Activated T-cell treated with anti-CD3 and anti-CD28 coated beads for 1 hour (primary cell): ENCODE data around the gene SLC22A23.
"Not testable (repeated sequence)": the region's sequence is repeated elsewhere in the genome, so short reads cannot be mapped to it uniquely, and the experiment has no call there.

ENCODE experiments used
- DNase-seq: peaks from one replicate; pipeline ENCODE4 v3.0.0-alpha.2; 2020; ENCODE audit warnings: low read depth

The SLC22A23 gene

GRCh38 chr6:3403238-3404173, 53.3 kb downstream of the SLC22A23 start:
- no peak for DNase-seq

GRCh38 chr6:3402310-3403237, 54.3 kb downstream of the SLC22A23 start:
- DNase-seq = no peak

DNA sequence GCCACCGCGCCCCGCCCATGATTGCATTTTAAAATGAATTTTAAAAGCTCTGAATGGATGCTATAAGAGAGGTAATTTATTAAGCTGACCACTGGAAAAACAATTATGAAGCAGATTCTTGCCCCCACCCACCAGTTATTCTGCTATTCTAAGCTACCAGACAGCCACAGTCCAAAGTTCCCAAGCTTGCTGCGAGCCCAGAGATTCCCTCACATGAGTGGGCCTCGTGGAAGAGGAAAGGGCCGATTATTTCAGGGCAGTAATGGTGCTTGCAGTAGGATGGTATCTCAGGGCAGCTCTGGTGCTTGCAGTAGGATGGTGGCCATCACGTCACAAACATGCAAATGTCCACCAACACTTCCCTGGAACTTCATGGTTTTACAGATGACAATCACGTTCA, 56.7 kb downstream of the SLC22A23 start:
- DNase-seq = no peak

DNA sequence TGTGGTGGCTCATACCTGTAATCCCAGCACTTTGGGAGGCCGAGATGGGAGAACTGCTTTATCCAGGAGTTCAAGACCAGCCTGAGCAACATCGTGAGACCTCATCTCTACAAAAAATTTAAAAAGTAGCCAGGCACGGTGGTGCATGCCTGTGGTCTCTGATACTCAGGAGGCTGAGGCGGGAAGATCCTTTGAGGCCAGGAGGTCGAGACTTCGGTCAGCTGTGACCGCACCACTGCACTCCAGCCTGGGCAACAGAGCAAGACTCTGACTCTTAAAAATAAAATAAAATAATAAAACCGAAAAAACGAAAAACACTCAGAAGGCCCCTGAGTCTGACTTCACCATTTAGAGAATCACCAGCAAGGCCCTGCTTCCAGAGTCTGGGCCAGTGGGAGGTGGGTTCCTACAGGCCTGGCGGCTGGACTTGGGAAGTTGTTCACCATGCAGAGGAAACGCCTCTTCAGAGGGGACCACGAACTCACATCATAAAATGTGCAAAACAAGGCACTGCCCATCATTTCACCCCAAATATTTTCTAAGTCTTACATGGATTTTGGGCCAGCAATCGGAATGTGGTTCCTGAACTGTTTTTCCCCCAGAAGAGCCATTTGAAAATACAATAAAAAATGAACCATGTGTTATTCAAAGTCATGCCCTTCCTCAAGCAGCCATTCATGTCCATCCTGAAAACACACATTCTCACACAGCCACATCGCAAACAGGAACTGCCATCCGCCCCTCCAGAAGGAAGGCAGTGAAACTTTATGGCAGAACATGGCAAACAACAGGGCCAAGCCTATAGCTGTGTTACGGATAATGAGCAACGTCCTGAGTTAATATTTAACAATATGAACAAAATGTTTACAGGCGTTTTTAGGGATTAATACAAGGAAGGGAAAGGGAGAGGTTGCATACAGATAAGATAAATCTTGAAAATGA, 57.8 kb downstream of the SLC22A23 start:
- DNase-seq = no peak

DNA sequence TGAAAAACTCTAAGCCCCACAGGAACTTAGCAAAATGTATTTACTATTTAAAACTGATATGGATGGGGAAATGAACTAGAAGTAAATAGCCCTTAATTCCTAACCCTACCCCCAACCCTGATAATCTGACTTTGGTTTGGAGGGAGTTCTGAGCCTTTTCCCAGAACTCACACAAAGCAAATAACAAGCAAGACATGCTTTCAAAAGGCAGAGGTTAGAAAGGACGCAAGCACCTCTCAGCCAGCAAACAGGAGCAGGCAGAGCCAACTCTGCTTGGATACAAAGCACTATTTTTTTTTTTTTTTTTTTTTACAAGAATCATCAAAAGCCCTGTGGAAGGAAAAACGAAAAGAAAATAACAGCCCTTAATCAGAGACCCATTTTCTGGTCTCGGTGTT, 58.7 kb downstream of the SLC22A23 start:
- no peak for DNase-seq

- no peak for DNase-seq
These were observed 59.4 kb downstream of the SLC22A23 start for GRCh38 chr6:3397229-3398164.

- DNase-seq = no peak
These were observed 60.2 kb downstream of the SLC22A23 start for GRCh38 chr6:3396503-3397180.

- DNase-seq = no peak
These were observed 62.2 kb downstream of the SLC22A23 start for GRCh38 chr6:3394671-3395070.

- no peak for DNase-seq
These were observed 63.0 kb downstream of the SLC22A23 start for GRCh38 chr6:3393836-3394202.

GRCh38 chr6:3392930-3393835, 63.7 kb downstream of the SLC22A23 start:
- DNase-seq = no peak

- DNase-seq = no peak
These were observed 64.9 kb downstream of the SLC22A23 start for GRCh38 chr6:3391902-3392458.

- DNase-seq = no peak
These were observed 66.2 kb downstream of the SLC22A23 start for GRCh38 chr6:3390698-3391097.

DNA sequence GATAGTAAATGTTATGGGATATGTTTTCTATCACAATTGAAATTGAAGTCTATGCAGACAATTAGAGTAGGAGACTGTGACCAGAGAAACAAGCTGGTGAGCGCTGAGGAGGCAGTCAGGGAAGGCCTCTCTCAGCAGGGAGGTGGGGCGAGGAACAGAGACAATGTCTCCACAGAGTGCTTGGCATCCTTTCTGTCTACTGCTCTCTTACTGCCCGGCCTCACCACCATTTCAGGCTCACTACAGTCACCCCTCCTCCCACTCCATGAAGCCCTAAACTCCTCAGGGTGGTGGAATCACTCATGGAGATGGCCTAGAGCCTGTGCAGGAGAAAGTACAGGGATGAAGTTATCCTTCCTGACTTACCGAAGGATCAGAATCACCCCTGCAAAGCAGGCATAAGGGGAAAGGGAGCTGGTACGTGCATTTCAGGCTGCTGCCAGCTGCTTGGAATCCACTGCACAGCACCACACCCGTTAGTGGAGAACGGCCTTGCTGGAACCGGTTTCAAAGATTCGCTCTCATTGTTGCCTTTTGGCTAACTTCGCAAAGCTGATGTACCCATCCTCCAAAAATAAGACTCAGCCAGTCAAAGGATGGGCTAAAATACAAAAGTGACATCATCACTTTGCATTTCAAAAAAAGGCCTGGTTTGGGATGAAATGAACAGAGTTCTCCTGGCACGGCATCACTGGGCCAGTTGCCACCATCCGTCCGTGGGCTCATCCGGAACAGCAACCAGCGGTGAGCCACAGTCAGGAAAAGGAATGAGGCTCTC, 67.3 kb downstream of the SLC22A23 start:
- DNase-seq = no peak

GRCh38 chr6:3388786-3389185, 68.1 kb downstream of the SLC22A23 start:
- no peak for DNase-seq

GRCh38 chr6:3386374-3386857, 70.4 kb downstream of the SLC22A23 start:
- DNase-seq = no peak

- no peak for DNase-seq
These were observed 71.1 kb downstream of the SLC22A23 start for GRCh38 chr6:3385660-3386151.

DNA sequence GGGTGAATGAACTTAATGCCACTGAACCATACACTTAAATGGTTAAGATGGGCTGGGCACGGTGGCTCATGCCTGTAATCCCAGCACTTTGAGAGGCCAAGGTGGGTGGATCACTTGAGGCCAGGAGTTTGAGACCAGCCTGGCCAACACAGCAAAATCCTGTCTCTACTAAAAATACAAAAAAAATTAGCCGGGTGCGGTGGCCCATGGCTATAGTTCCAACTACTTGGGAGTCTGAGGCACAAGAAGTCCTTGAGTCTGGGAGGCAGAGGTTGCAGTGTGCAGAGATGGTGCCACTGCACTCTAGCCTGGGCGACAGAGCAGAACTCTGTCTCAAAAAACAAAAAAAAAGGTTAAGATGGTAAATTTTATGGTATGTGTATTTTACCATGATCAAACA, 71.7 kb downstream of the SLC22A23 start:
- DNase-seq = not testable (repeated sequence)
